ENCODE data around the gene HIBCH.

HIBCH gene

GRCh38 chr2:190360561-190360960 is 40.9 kb upstream of the HIBCH start:
- TF ChIP-seq CTCF (IDR thresholded peaks at IDR 0.05), result no peak

- no peak for TF ChIP-seq CTCF (IDR thresholded peaks at IDR 0.05)
Observed at GRCh38 chr2:190357600-190357999, 38.0 kb upstream of the HIBCH start.

GRCh38 chr2:190355968-190356644 is 36.5 kb upstream of the HIBCH start:
- no peak for TF ChIP-seq CTCF (IDR thresholded peaks at IDR 0.05)

- TF ChIP-seq CTCF (IDR thresholded peaks at IDR 0.05), result no peak
Observed at GRCh38 chr2:190354003-190354690, 34.5 kb upstream of the HIBCH start.

GRCh38 chr2:190353537-190353899 is 33.9 kb upstream of the HIBCH start:
- no peak for TF ChIP-seq CTCF (IDR thresholded peaks at IDR 0.05)

GRCh38 chr2:190352668-190353536 is 33.3 kb upstream of the HIBCH start:
- no peak for TF ChIP-seq CTCF (IDR thresholded peaks at IDR 0.05)

GRCh38 chr2:190351955-190352354 is 32.3 kb upstream of the HIBCH start:
- TF ChIP-seq CTCF (IDR thresholded peaks at IDR 0.05), result no peak
